IPS-NIHi7 (cell line): Measurements from ENCODE around the gene FOXD4.
"Not testable (repeated sequence)": the region's sequence is repeated elsewhere in the genome, so short reads cannot be mapped to it uniquely, and the experiment has no call there.

Experiments
- DNase-seq: peaks from one replicate; pipeline ENCODE4 v3.0.0; 2012; ENCODE audit warnings: mixed read lengths; ENCODE audit errors: extremely low spot score

The FOXD4 gene

DNA sequence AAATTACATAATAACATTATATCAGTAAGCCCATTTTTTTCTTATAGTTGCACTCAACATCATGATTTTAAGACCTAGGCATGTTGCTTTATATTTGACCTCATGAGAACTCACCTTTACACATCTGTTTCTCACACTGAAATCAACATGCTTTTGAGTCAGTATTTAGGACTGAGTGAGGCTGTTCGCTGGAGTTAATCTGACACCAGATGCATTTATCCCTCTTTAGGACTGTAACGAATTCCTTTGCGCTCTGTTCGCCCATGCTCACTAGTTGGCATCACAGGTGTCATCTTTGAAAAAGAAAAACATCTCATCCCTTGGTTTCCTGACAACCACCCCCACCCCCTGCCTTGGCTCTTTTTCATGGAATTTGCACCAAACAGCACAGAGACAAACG, 24.3 kb downstream of the FOXD4 start:
- not testable (repeated sequence) for DNase-seq

GRCh38 chr9:90851-91250, 27.4 kb downstream of the FOXD4 start:
- not testable (repeated sequence) for DNase-seq

DNA sequence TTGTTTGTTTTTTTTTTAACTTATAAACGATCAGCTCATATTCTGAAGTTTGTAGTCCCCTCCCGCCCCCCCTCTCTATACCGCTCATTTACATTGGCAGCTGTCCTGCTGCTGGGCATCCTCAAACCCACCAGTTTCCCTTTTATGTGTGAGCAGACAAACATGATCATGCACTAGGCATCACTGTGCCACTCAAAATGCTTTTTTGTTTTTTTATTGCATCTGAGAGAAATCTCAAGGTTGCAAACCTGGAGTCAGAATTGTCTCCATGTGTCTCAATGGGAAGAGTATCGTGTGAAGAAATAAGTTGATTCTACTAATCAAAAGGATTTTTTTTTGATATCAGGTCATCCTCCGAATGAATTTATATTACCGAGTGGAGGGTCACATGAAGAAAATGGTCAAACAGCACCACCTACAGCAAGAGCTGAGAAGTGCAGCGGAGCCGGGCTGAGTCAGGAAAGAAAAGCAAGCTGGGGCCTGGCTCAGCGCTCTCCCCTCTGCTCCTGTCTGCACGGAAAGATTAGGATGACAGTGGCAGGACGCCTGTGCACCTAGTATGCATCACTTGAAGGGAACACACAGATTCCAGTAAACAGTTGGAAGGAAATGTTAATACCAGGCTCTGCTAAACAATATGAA, 29.7 kb downstream of the FOXD4 start:
- not testable (repeated sequence) for DNase-seq

GRCh38 chr9:87860-88259, 30.4 kb downstream of the FOXD4 start:
- not testable (repeated sequence) for DNase-seq

DNA sequence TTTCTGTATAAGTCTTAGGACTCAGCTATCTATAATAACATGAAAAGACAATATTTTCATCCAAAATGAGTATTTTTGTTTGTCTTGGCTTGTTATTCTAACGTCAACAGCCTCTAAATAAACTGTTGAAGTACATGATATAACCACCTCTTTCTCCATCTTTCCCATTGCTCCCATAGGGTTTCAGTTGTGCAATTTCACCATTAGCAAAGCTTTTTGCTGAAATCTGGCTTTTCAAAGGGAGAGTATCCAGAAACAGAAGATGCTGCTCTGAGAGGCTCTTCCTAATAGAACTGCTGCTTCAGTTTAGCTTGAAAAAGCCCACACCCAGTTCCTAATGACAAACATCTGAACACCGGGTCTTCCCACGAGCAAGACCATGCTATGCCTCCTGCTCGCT, 31.1 kb downstream of the FOXD4 start:
- not testable (repeated sequence) for DNase-seq

DNA sequence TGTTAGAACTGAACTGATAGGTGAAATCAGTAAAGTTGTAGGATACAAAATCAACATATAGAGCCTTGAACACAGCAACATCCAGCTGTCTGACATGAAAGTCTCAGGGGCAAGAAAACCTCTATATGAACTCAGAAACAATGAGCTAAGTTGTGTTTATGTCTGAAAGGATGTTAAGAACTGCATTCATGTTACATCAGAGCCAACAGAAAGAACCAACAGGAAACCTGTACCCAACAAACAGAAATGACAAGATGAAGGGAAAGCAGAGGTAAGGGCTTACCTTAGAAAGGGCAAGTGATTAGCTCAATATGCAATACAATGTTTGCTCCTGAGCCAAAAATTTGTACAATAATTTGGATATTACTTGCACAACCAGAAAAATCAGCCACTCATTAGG, 31.5 kb downstream of the FOXD4 start:
- DNase-seq, result not testable (repeated sequence)

- not testable (repeated sequence) for DNase-seq
Measured at GRCh38 chr9:82932-83689, 35.1 kb downstream of the FOXD4 start.

DNA sequence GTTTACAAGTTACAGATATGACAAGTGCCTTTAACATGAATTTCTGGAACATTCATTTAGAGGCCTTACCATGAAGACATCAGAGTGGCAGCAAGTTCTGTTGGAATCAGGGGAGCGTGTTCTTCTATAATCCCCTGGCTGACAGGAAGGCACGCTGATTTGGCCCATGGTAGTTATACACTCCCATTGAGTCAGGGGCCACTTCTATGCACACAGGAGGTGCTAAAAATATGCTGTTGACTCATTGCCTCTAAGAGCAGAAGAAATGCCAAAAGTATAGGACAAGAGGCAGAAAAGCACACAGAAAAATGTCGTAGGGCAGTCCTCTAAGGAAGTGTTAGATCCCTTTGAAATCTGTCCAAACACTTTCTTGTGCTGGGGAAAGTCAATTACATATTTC, 39.9 kb downstream of the FOXD4 start:
- DNase-seq, result not testable (repeated sequence)

GRCh38 chr9:76389-76788, 41.8 kb downstream of the FOXD4 start:
- DNase-seq, result not testable (repeated sequence)

DNA sequence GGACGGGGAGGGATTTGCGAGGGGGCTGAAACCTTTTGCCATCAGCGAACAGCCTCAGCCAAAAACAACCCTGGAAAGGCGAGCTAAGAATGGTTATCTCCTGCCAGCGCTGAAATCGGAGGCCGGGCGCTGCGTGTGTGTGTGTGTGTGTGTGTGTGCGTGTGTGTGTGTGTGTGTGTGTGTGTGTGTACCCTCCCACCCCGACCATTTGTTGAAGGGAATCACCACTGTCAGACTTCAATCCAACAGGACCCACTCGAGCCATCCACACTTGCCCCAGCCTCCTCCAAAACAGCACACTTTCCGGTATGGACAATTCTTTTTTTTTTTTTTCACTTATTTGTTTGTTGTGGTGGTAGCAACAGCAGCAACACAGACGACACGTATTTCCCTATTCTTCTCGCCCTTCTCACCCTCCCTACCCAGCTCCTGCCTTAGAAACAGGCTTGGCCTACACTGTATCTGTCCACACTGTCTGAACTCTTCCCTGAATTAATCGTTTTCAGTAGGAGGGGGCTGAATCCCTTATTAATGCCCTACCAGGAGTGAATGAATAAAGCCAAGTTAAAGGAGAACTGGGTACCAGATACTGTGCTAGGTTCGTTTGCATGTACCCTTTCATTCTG, 44.2 kb downstream of the FOXD4 start:
- DNase-seq, result not testable (repeated sequence)

DNA sequence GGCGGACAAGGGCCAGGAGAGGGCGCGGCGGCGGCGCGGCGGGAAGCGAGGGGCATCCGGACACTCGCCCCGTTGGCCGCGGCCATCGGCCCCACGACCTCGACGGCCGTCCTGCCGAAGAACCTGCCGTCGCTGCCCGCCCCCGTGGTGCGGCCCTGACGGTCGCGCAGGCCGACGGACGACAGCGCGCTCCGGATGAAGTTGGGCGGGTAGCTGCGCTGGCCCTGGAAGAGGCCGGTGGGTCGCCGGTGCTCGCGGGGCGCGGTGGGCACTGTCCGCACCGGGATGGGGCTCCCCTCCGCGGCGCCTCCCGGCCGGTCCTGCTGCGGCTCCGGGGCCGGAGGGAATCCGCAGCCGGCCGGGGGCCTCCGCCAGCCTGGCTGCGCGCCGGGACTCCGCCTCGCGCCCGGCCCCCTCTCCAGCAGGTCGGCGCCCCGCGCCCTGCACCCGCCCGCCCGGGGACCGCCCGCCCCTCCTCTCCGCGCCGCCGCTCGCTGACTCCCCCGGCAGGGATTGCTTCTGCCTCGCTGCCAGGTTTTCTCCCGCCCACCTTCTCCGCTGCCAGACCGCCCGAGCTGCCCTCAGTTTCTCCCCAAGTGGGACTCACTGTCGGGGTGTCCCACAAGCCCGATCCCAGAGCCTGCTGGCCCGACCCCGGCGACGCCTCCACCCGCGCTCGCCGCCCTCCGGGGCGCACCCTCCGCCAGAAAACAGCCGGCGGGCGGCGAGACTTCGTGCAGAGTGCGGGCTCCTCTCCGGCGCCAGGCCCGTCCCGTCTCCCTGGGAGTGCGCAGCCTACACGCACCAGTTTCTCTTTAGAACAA, 44.9 kb downstream of the FOXD4 start:
- DNase-seq, result peak; percentile 28
